A673 (cell line): ENCODE results near the gene PIGU. TPM values are rescaled to one million over a fixed set of nuclear protein-coding genes. Genes with fewer than 3 reads are reported as not detected.

Source experiments
- BruUV-seq: library from RNA; stranded (reverse); fragments of 400-500 nt; replicated peaks from 2 replicates; lab custom pipeline; 2021; lab: Mats Ljungman, UMichigan
- CTCF ChIA-PET: fragments of 300-600 bp; sonication (Branson Sonifier 250); formaldehyde crosslinking; loops from one replicate; lab custom pipeline; 2022; ENCODE audit warnings: antibody characterized with exemption; lab: Charles Lee
- POLR2A ChIA-PET: fragments of 300-600 bp; sonication (Branson Sonifier 250); formaldehyde crosslinking; loops from one replicate; lab custom pipeline; 2022; ENCODE audit warnings: antibody characterized with exemption; ENCODE audit not compliant: low non-redundant PET; lab: Charles Lee
- DNase-seq: peaks from one replicate; pipeline ENCODE4 v3.0.0-alpha.2; 2015; ENCODE audit warnings: low spot score
- H3K27ac ChIP-seq: fragments of 200-600 bp; sonication (generic); 2 replicates; pipeline ENCODE4 v1.5.1; 2016; ENCODE audit warnings: mixed run types, low read depth, mild to moderate bottlenecking, mixed read lengths, antibody characterized with exemption, low read length; ENCODE audit not compliant: poor library complexity, severe bottlenecking
- H3K27me3 ChIP-seq: fragments of 200-600 bp; sonication (generic); replicated peaks from 2 replicates; pipeline ENCODE4 v1.6.1; 2017; ENCODE audit warnings: mixed run types, low read depth, mild to moderate bottlenecking, mixed read lengths, antibody characterized with exemption, low read length; ENCODE audit not compliant: insufficient read depth, poor library complexity
- H3K36me3 ChIP-seq: fragments of 200-600 bp; sonication (generic); 2 replicates; pipeline ENCODE4 v1.6.1; 2016; ENCODE audit warnings: mixed run types, mild to moderate bottlenecking, mixed read lengths, antibody characterized with exemption, low read length; ENCODE audit not compliant: insufficient read depth, poor library complexity, severe bottlenecking
- H3K4me1 ChIP-seq: fragments of 200-600 bp; sonication (generic); 2 replicates; pipeline ENCODE4 v1.6.1; 2017; ENCODE audit warnings: mixed run types, mild to moderate bottlenecking, mixed read lengths, antibody characterized with exemption, low read length; ENCODE audit not compliant: insufficient read depth, poor library complexity, severe bottlenecking
- H3K4me3 ChIP-seq: fragments of 200-600 bp; sonication (generic); 2 replicates; pipeline ENCODE4 v1.5.1; 2016; ENCODE audit warnings: low read depth, mixed run types, mild to moderate bottlenecking, mixed read lengths, low read length; ENCODE audit not compliant: poor library complexity, severe bottlenecking
- H3K9me3 ChIP-seq: fragments of 200-600 bp; sonication (generic); 2 replicates; pipeline ENCODE4 v1.6.1; 2016; ENCODE audit warnings: mixed run types, low read depth, mild to moderate bottlenecking, mixed read lengths, antibody characterized with exemption, low read length; ENCODE audit not compliant: poor library complexity, severe bottlenecking
- EZH2 ChIP-seq: fragments of 200-600 bp; sonication (generic); IDR thresholded peaks from 2 replicates; pipeline ENCODE4 v1.6.1; 2017; ENCODE audit warnings: borderline replicate concordance, low read depth, mild to moderate bottlenecking, mixed read lengths, antibody characterized with exemption, low read length; ENCODE audit not compliant: poor library complexity, severe bottlenecking
- intact Hi-C: fragments of 100-400 bp; cut with micrococcal nuclease; formaldehyde crosslinking; loops from one replicate; pipeline ENCODE4 v1.10.0; 2022; ENCODE audit not compliant: unreplicated experiment
- total RNA-seq: library from RNA; stranded (reverse); gene quantifications from 2 replicates; pipeline ENCODE4 v1.2.3, GENCODE V29; 2021
- TF ChIP-seq, protein P1 (sequence below): fragments of 300-800, 200-600 bp; sonication (generic); conservative IDR thresholded peaks from 2 replicates; pipeline ENCODE4 v1.5.1; 2017; ENCODE audit warnings: low read depth, mild to moderate bottlenecking, antibody characterized with exemption, low read length, moderate library complexity, mixed read lengths

The PIGU gene
- total RNA-seq, 1 experiment from 2014 or later: 31.4 TPM

DNA sequence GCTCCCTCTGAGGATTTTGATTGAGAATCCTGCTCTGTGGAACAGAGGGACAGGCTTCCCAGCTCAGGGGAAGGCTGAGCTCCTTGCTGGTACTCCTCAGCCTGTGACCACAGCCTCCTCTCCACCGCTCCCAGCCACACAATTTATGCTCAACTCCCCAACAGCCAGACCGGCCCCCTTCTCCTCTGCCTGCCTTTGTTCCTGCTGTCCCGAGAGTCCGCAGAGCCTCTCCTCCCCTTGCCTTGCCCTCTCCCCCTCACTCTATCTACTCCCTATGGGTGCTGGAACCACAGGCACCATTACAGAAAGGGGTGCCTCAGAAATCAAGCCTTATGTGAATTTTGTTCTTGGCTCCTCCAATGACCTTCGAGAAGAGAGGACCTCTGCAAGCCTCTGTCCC, 102.5 kb downstream of the PIGU start:
- Histone ChIP-seq H3K36me3 (no peaks in the 10 kb centered on the region), H3K4me1 (no peaks in the 10 kb centered on the region), H3K27me3 (no peaks in the 10 kb centered on the region), H3K9me3 (no peaks in the 10 kb centered on the region), H3K4me3 (no peak overlapping the region), H3K27ac (no peak overlapping the region)
- no peak for DNase-seq
- intact Hi-C loops: no loop called here
- TF ChIP-seq EZH2: no peak
- TF ChIP-seq, protein P1, sequence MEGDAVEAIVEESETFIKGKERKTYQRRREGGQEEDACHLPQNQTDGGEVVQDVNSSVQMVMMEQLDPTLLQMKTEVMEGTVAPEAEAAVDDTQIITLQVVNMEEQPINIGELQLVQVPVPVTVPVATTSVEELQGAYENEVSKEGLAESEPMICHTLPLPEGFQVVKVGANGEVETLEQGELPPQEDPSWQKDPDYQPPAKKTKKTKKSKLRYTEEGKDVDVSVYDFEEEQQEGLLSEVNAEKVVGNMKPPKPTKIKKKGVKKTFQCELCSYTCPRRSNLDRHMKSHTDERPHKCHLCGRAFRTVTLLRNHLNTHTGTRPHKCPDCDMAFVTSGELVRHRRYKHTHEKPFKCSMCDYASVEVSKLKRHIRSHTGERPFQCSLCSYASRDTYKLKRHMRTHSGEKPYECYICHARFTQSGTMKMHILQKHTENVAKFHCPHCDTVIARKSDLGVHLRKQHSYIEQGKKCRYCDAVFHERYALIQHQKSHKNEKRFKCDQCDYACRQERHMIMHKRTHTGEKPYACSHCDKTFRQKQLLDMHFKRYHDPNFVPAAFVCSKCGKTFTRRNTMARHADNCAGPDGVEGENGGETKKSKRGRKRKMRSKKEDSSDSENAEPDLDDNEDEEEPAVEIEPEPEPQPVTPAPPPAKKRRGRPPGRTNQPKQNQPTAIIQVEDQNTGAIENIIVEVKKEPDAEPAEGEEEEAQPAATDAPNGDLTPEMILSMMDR: no peak
- ChIA-PET CTCF (no interaction called here), POLR2A (no interaction called here)
- BruUV-seq: no TSS peak

DNA sequence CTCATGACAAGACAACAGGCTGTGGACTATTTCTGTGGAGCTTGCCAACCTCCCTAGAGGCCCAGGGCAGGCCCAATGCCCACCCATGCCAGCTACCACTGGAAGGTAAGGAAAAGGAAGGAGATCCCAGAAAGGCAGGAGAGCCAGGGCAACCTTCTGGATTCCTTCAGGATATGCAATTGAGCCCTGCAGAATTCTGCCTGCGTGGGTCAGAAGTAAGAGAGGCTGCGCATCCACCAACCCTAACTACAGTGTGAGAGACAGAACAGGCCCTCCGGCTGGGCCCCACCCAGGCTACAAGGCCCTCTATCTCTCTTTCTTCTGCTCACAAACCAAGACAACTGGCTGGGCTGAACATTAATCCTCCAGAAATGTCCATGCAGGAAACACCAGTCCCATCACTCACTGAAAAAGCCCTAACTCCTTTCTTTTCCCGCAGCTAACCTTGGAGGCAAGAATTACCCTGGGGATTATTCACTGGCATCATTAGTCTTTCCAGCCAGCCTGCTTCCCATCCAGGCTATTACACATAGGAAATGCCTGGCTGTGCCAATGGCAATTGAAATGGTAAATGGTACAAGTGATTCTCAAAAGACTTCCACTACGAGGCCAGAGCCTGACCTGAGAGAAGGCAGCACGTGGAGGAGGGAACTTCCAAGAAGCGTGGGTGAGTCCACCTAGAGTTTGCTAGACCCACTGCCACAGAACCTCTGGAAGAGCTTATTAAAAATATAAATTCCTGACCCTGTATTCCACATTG, 103.2 kb downstream of the PIGU start:
- POLR2A ChIA-PET: no interaction called here
- no peaks in the 10 kb centered on the region for H3K36me3 ChIP-seq
- H3K4me3 ChIP-seq: no peak overlapping the region
- TF ChIP-seq EZH2: no peak
- TF ChIP-seq, protein P1: no peak
- CTCF ChIA-PET: no interaction called here
- H3K27ac ChIP-seq: no peak overlapping the region
- no TSS peak for BruUV-seq
- no peak for DNase-seq
- H3K9me3 ChIP-seq: no peaks in the 10 kb centered on the region
- no peaks in the 10 kb centered on the region for H3K4me1 ChIP-seq
- no peaks in the 10 kb centered on the region for H3K27me3 ChIP-seq
- intact Hi-C loops: no loop called here

DNA sequence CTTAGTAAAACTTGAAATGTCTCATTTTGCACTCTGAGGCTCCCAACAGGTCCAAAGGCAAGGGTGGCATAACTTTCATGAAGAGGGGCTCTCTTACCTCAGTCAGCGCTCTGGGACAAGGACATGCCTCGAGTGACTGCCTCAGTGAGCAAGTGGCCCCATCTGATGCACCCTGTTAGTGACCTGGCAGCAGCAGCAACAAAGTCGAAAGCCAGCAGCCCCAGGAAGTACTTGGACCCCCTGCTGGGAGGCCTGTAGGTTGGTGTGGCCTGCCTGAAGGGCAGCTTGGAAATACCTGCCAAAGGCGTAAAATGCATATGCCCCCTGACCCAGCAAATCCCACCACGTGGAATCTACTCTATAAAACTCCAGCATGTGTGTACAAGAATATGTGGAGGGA, 105.1 kb downstream of the PIGU start:
- BruUV-seq: no TSS peak
- H3K27me3 ChIP-seq: no peaks in the 10 kb centered on the region
- intact Hi-C loops: no loop called here
- no peaks in the 10 kb centered on the region for H3K9me3 ChIP-seq
- ChIA-PET POLR2A (no interaction called here), CTCF (interaction anchor here (0.6 kb wide), 1 partner anchor 41 kb away, joined by 5 read pairs; no protein-coding TSS in a partner anchor)
- H3K4me1 ChIP-seq: no peaks in the 10 kb centered on the region
- no peaks in the 10 kb centered on the region for H3K36me3 ChIP-seq
- DNase-seq: no peak
- TF ChIP-seq EZH2: no peak
- TF ChIP-seq, protein P1: no peak
- no peak overlapping the region for H3K27ac ChIP-seq
- no peak overlapping the region for H3K4me3 ChIP-seq
